Parathyroid adenoma (tissue), 2 donors: ENCODE measurements around the gene NAT9.

Source experiments
- H2AFZ ChIP-seq: fragments of 300-600 bp; sonication (generic); one replicate; pipeline ENCODE4 v1.7.0; 2017; ENCODE audit warnings: antibody characterized with exemption, mild to moderate bottlenecking
- H3K27ac ChIP-seq: fragments of 300-600 bp; sonication (generic); one replicate; pipeline ENCODE4 v1.7.0; 2017
- H3K27me3 ChIP-seq: fragments of 300-600 bp; sonication (generic); one replicate; pipeline ENCODE4 v1.7.0; 2017; ENCODE audit warnings: low read length; ENCODE audit not compliant: control insufficient read depth, insufficient read depth
- H3K36me3 ChIP-seq: fragments of 300-600 bp; sonication (generic); one replicate; pipeline ENCODE4 v1.7.0; 2017; ENCODE audit warnings: low read length; ENCODE audit not compliant: control insufficient read depth, insufficient read depth
- H3K4me1 ChIP-seq: fragments of 300-600 bp; sonication (generic); one replicate; pipeline ENCODE4 v1.7.0; 2017; ENCODE audit warnings: control low read depth
- H3K4me2 ChIP-seq: fragments of 300-600 bp; sonication (generic); one replicate; pipeline ENCODE4 v1.7.0; 2017; ENCODE audit warnings: low read length
- H3K4me3 ChIP-seq: fragments of 300-600 bp; sonication (generic); one replicate; pipeline ENCODE4 v1.7.0; 2017; ENCODE audit warnings: low read depth, low read length
- H3K79me2 ChIP-seq: fragments of 300-600 bp; sonication (generic); one replicate; pipeline ENCODE4 v1.7.0; 2017; ENCODE audit warnings: control low read depth
- H3K9ac ChIP-seq: fragments of 300-600 bp; sonication (generic); one replicate; pipeline ENCODE4 v1.7.0; 2017; ENCODE audit warnings: mild to moderate bottlenecking
- H3K9me3 ChIP-seq: fragments of 300-600 bp; sonication (generic); one replicate; pipeline ENCODE4 v1.7.0; 2017; ENCODE audit warnings: low read length; ENCODE audit not compliant: control insufficient read depth
- CTCF ChIP-seq: fragments of 300-600 bp; sonication (generic); IDR thresholded peaks from one replicate; pipeline ENCODE4 v1.7.0; 2017; ENCODE audit warnings: antibody characterized with exemption, mild to moderate bottlenecking
- donor health status: primary hyperparathyroidism.

Gene NAT9

GRCh38 chr17:74815550-74816370 lies 39.6 kb upstream of the NAT9 start:
- Histone ChIP-seq H3K27me3 (no peaks in the 10 kb centered on the region), H3K4me3 (no peak overlapping the region), H3K9me3 (no peaks in the 10 kb centered on the region), H3K4me1 (peaks cover 16% of the 10 kb centered on the region), H3K9ac (no peak overlapping the region), H3K4me2 (peak overlapping the region; percentile 27), H2AFZ (no peak overlapping the region), H3K36me3 (no peaks in the 10 kb centered on the region), H3K79me2 (peaks cover 2% of the 10 kb centered on the region), H3K27ac (no peak overlapping the region)
- no peak for TF ChIP-seq CTCF

- Histone ChIP-seq H3K27ac (no peak overlapping the region), H3K9ac (no peak overlapping the region), H3K4me1 (peaks cover 16% of the 10 kb centered on the region), H3K79me2 (peaks cover 2% of the 10 kb centered on the region), H3K27me3 (no peaks in the 10 kb centered on the region), H3K4me2 (peak overlapping the region; percentile 27), H2AFZ (no peak overlapping the region), H3K4me3 (no peak overlapping the region), H3K36me3 (no peaks in the 10 kb centered on the region), H3K9me3 (no peaks in the 10 kb centered on the region)
- no peak for TF ChIP-seq CTCF
These were observed 38.9 kb upstream of the NAT9 start for GRCh38 chr17:74815067-74815466.

- TF ChIP-seq CTCF = no peak
- Histone ChIP-seq H3K27ac (no peak overlapping the region), H3K9me3 (no peaks in the 10 kb centered on the region), H2AFZ (no peak overlapping the region), H3K27me3 (no peaks in the 10 kb centered on the region), H3K4me1 (peaks cover 16% of the 10 kb centered on the region), H3K79me2 (peaks cover 2% of the 10 kb centered on the region), H3K4me2 (no peak overlapping the region), H3K4me3 (no peak overlapping the region), H3K36me3 (no peaks in the 10 kb centered on the region), H3K9ac (no peak overlapping the region)
These were observed 38.3 kb upstream of the NAT9 start for GRCh38 chr17:74814453-74814852.

GRCh38 chr17:74812109-74813009 lies 36.2 kb upstream of the NAT9 start:
- Histone ChIP-seq H3K27me3 (no peaks in the 10 kb centered on the region), H3K4me3 (no peak overlapping the region), H3K9ac (no peak overlapping the region), H3K79me2 (no peaks in the 10 kb centered on the region), H3K27ac (no peak overlapping the region), H3K36me3 (no peaks in the 10 kb centered on the region), H3K4me2 (no peak overlapping the region), H3K4me1 (peaks cover 16% of the 10 kb centered on the region), H3K9me3 (no peaks in the 10 kb centered on the region), H2AFZ (no peak overlapping the region)
- TF ChIP-seq CTCF = no peak
